Spleen (tissue), 7 donors: ENCODE results near the gene CETP.
A peak's percentile ranks its signal among the peaks of the same experiment; 100 is the strongest.

ENCODE experiments used
- CTCF ChIP-seq, 11 experiments: fragments of 200-600 bp in 7 of 11; fragments of 450-650 bp in 4 of 11; sonication (generic) in 4 of 11; IDR thresholded peaks in 8 of 11; conservative IDR thresholded peaks in 3 of 11; 1 replicate in 7 of 11; 2 replicates in 4 of 11; pipeline versions ENCODE4 v1.4.0 to v1.8.0; 2016 to 2021; ENCODE audit warnings: antibody characterized with exemption in 11 of 11, inconsistent platforms in 4 of 11, mild to moderate bottlenecking in 1 of 11
- POLR2A ChIP-seq, 3 donors: fragments of 450-650 bp; IDR thresholded peaks; one replicate each; pipeline ENCODE4 v1.5.1; 2017; ENCODE audit warnings: antibody characterized with exemption in 3 of 3, mild to moderate bottlenecking in 1 of 3
- donor health status: DM: no; HTN: no; CAD: no; lungs with moderate emphysema.
- donor health status: DM: no; HTN: no; CAD: no.
- donor health status: DM: no; HTN: no; CAD: no.

- TF ChIP-seq CTCF (IDR thresholded peaks at IDR 0.05 in 8 of 11, conservative IDR thresholded peaks at IDR 0.05 in 3 of 11) = peak in 1 of 11 experiments; percentile 18
- peak; percentile 57 to 83 (median 73) for TF ChIP-seq POLR2A (IDR thresholded peaks at IDR 0.05)
Measured at GRCh38 chr16:56988948-56989945, 27.5 kb downstream of the CETP start, which contains the start of gene NLRC5.
